Endothelial cell of umbilical vein (primary cell): ENCODE measurements around the gene VIPR2. TPM values are rescaled to one million over a fixed set of nuclear protein-coding genes. Genes with fewer than 3 reads are reported as not detected.

Experiments used
- BruUV-seq: library from RNA; stranded (reverse); fragments of 400-500 nt; replicated peaks from 2 replicates; lab custom pipeline; 2021; lab: Mats Ljungman, UMichigan
- CTCF ChIA-PET: fragments of 300-600, 350-600 bp; sonication (Branson Sonifier 250); formaldehyde crosslinking; loops from one replicate; lab custom pipeline; 2021; ENCODE audit warnings: antibody characterized with exemption, inconsistent platforms; lab: Charles Lee
- POLR2A ChIA-PET: fragments of 300-600, 350-600 bp; sonication (Branson Sonifier 250); formaldehyde crosslinking; loops from one replicate; lab custom pipeline; 2021; ENCODE audit warnings: antibody characterized with exemption, inconsistent platforms; lab: Charles Lee
- DNase-seq: peaks from one replicate; pipeline ENCODE4 v3.0.0-alpha.2; 2011; ENCODE audit warnings: low read depth, low spot score
- FAIRE-seq: peaks from 2 replicates; lab custom pipeline; 2011; peaks lifted over from hg19 to GRCh38; lab: Jason Lieb, UNC
- H2AFZ ChIP-seq: 2 replicates; pipeline ENCODE4 v1.6.0; 2012; ENCODE audit warnings: low read depth, low read length, control low read depth, inconsistent platforms
- H3K27ac ChIP-seq: 2 replicates; pipeline ENCODE4 v1.5.1; 2011; ENCODE audit warnings: low read depth, mild to moderate bottlenecking, control low read depth, low read length, moderate library complexity; ENCODE audit not compliant: insufficient read depth
- H3K27me3 ChIP-seq, 2 experiments: 2 replicates each; pipeline versions ENCODE4 v1.6.0 to v1.6.1; 2011; ENCODE audit warnings: low read length in 2 of 2, mixed read lengths in 1 of 2; ENCODE audit not compliant: control insufficient read depth in 2 of 2, insufficient read depth in 2 of 2
- H3K36me3 ChIP-seq, 2 experiments: 2 replicates in 1 of 2; 3 replicates in 1 of 2; pipeline ENCODE4 v1.5.1; 2011; ENCODE audit warnings: low read length in 2 of 2, mild to moderate bottlenecking in 1 of 2, moderate library complexity in 1 of 2; ENCODE audit not compliant: control insufficient read depth in 2 of 2, insufficient read depth in 2 of 2; ENCODE audit errors: extremely low read depth in 1 of 2
- H3K4me1 ChIP-seq: 3 replicates; pipeline ENCODE4 v1.5.1; 2011; ENCODE audit warnings: mild to moderate bottlenecking, low read length; ENCODE audit not compliant: control insufficient read depth, insufficient read depth; ENCODE audit errors: extremely low read depth
- H3K4me2 ChIP-seq: 2 replicates; pipeline ENCODE4 v1.6.1; 2011; ENCODE audit warnings: low read length, control low read depth, mixed read lengths; ENCODE audit not compliant: insufficient read depth
- H3K4me3 ChIP-seq, 3 experiments: fragments of 200-600 bp in 1 of 3; sonication (generic), shearing (Covaris generic) in 1 of 3; replicated peaks in 1 of 3; 2 replicates each; pipeline ENCODE4 v1.5.1; 2011 to 2016; ENCODE audit warnings: control low read depth in 3 of 3, low read length in 3 of 3, mild to moderate bottlenecking in 2 of 3, inconsistent platforms in 1 of 3, low read depth in 1 of 3, moderate library complexity in 1 of 3; ENCODE audit not compliant: insufficient read depth in 1 of 3
- H3K79me2 ChIP-seq: 2 replicates; pipeline ENCODE4 v1.6.0; 2012; ENCODE audit warnings: low read length, inconsistent platforms; ENCODE audit not compliant: control insufficient read depth, insufficient read depth
- H3K9ac ChIP-seq: replicated peaks from 2 replicates; pipeline ENCODE3; 2011; ENCODE audit warnings: low read length, control low read depth; ENCODE audit not compliant: insufficient read depth; ENCODE audit errors: extremely low read depth
- H3K9me1 ChIP-seq: replicated peaks from 3 replicates; pipeline ENCODE4 v1.6.0; 2011; ENCODE audit warnings: mild to moderate bottlenecking, low read length; ENCODE audit not compliant: control insufficient read depth, insufficient read depth; ENCODE audit errors: extremely low read depth
- H3K9me3 ChIP-seq: replicated peaks from 2 replicates; pipeline ENCODE4 v1.5.1; 2012; ENCODE audit warnings: low read length, inconsistent platforms; ENCODE audit not compliant: control insufficient read depth, insufficient read depth
- H4K20me1 ChIP-seq: replicated peaks from 2 replicates; pipeline ENCODE3; 2011; ENCODE audit warnings: mild to moderate bottlenecking, low read length; ENCODE audit not compliant: control insufficient read depth, insufficient read depth; ENCODE audit errors: extremely low read depth
- EZH2 ChIP-seq: IDR thresholded peaks from 2 replicates; pipeline ENCODE4 v1.6.1; 2012; ENCODE audit warnings: borderline replicate concordance, low read depth, mild to moderate bottlenecking, moderate library complexity, low read length, inconsistent platforms; ENCODE audit not compliant: severe bottlenecking
- FOS ChIP-seq: IDR thresholded peaks from 2 replicates; pipeline ENCODE4 v1.6.1; 2011; ENCODE audit warnings: mild to moderate bottlenecking, low read length, moderate library complexity, borderline replicate concordance; ENCODE audit not compliant: insufficient read depth
- GATA2 ChIP-seq: IDR thresholded peaks from 2 replicates; pipeline ENCODE4 v1.7.0; 2011; ENCODE audit warnings: low read depth, mild to moderate bottlenecking, moderate library complexity, mixed read lengths, low read length; ENCODE audit not compliant: insufficient read length, insufficient read depth
- JUN ChIP-seq: IDR thresholded peaks from 2 replicates; pipeline ENCODE4 v1.6.1; 2011; ENCODE audit warnings: borderline replicate concordance, low read depth; ENCODE audit not compliant: insufficient read length, insufficient read depth
- MYC ChIP-seq: IDR thresholded peaks from one replicate; pipeline ENCODE4 v1.6.1; 2011; ENCODE audit warnings: mild to moderate bottlenecking, low read depth, low read length
- POLR2A ChIP-seq: IDR thresholded peaks from 2 replicates; pipeline ENCODE4 v1.6.1; 2012; ENCODE audit warnings: low read depth, mild to moderate bottlenecking, control low read depth, low read length
- POLR2AphosphoS5 ChIP-seq: IDR thresholded peaks from 2 replicates; pipeline ENCODE4 v1.6.1; 2012; ENCODE audit warnings: low read depth, mild to moderate bottlenecking, control low read depth, low read length, moderate library complexity; ENCODE audit not compliant: insufficient read depth
- dilution Hi-C: fragments of 300-500 bp; cut with MboI; formaldehyde crosslinking; loops from one replicate; pipeline ENCODE4 v1.15.0; 2019; ENCODE audit warnings: low sequenced_read_pairs; ENCODE audit not compliant: extremely low pct_ligation_motif_present
- intact Hi-C: fragments of 100-400 bp; cut with micrococcal nuclease; formaldehyde crosslinking; loops from one replicate; pipeline ENCODE4 v1.10.0; 2022
- polyA plus RNA-seq, 4 experiments: library from polyadenylated mRNA; depleted of rRNA in 3 of 4; stranded (reverse) in 3 of 4; unstranded in 1 of 4; fragments of >200 nt; gene quantifications; 2 replicates each; pipeline versions ENCODE4 v1.2.1 to v1.2.3, GENCODE V29; 2011 to 2012; ENCODE audit warnings: missing spikeins in 1 of 4
- total RNA-seq: library from RNA; stranded (reverse); gene quantifications from 2 replicates; pipeline ENCODE4 v1.2.3, GENCODE V29; 2021
- TF ChIP-seq, protein P1 (sequence below): IDR thresholded peaks from 2 replicates; pipeline ENCODE4 v1.6.1; 2011; ENCODE audit not compliant: insufficient read depth, insufficient read length
- TF ChIP-seq, protein P2 (sequence below), 2 donors: IDR thresholded peaks; 1 replicate in 1 of 2; 2 replicates in 1 of 2; pipeline ENCODE4 v1.5.1; 2011; ENCODE audit warnings: low read length in 2 of 2, mild to moderate bottlenecking in 2 of 2, moderate library complexity in 2 of 2, control low read depth in 1 of 2, inconsistent platforms in 1 of 2, low read depth in 1 of 2; ENCODE audit not compliant: insufficient read depth in 1 of 2; ENCODE audit errors: extremely low read depth in 1 of 2

VIPR2 gene
- total and polyA plus RNA-seq, 2 donors (not counting 3 experiments of a cell fraction or from before 2014, with no cell fraction given): not detected

DNA sequence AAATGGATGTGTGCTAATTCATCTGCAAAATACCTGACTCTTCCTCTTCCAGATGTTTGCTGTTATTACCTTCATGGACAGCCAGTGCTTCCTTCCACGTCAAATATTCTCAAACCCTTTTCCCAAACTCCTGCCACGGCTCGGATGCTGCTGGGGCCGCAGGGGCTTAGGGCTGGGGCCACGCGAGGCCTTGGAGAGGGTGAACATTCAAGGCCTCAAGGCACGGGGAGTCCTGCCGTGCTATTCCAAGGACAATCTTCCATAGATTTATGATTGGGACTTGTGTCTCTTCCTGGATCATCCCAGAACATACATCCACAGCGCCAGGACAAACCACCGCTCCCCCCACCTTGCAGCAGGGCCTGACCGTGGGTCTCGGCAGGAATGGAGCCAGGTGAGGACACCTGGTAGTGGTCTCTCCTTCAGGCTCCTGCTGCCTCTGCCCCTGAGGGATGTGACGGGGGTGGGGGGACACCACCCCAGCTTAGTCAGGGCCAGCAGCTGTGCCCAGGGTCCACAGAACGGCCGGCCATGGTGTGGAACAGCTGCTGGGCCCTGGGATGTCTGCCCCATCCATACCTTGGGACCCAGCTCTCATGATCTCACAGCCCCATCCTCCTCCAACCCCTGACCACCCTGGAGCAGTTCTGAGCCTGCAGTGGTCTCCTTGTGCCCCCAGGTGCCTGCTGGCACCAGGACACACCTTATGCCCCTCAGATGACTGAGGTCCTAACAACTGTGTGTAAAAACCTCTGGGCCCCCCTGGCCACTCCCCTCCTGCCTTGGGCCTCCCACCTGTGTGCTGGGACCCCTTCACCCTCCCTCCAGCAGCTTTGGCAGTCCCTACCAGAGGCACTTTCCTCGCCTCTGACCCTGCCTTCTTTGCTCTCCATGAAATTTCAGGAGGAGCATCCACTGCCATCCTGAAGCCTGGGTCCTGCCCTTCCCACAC is 16.7 kb downstream of the VIPR2 start:
- no peak overlapping the region for H3K4me2 ChIP-seq
- CTCF ChIA-PET: no interaction called here

More for the DNA sequence above, 16.7 kb downstream of the VIPR2 start:
- intact Hi-C loops (no loop called here), dilution Hi-C loops (no loop called here)
- no peak overlapping the region for H3K9ac ChIP-seq
- FAIRE-seq (no peak), DNase-seq (no peak)
- H3K9me1 ChIP-seq: no peaks in the 10 kb centered on the region
- POLR2A ChIA-PET: no interaction called here
- TF ChIP-seq, protein P1, sequence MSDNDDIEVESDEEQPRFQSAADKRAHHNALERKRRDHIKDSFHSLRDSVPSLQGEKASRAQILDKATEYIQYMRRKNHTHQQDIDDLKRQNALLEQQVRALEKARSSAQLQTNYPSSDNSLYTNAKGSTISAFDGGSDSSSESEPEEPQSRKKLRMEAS: no peak
- TF ChIP-seq FOS: no peak
- no peak for TF ChIP-seq EZH2
- TF ChIP-seq JUN: no peak
- TF ChIP-seq, protein P2, sequence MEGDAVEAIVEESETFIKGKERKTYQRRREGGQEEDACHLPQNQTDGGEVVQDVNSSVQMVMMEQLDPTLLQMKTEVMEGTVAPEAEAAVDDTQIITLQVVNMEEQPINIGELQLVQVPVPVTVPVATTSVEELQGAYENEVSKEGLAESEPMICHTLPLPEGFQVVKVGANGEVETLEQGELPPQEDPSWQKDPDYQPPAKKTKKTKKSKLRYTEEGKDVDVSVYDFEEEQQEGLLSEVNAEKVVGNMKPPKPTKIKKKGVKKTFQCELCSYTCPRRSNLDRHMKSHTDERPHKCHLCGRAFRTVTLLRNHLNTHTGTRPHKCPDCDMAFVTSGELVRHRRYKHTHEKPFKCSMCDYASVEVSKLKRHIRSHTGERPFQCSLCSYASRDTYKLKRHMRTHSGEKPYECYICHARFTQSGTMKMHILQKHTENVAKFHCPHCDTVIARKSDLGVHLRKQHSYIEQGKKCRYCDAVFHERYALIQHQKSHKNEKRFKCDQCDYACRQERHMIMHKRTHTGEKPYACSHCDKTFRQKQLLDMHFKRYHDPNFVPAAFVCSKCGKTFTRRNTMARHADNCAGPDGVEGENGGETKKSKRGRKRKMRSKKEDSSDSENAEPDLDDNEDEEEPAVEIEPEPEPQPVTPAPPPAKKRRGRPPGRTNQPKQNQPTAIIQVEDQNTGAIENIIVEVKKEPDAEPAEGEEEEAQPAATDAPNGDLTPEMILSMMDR (IDR thresholded peaks at IDR 0.05; ENCODE audit: extremely low read depth in 1 of 2, insufficient read depth in 1 of 2, low read depth in 1 of 2, low read length in 2 of 2): no peak
- TF ChIP-seq POLR2A: no peak
- TF ChIP-seq MYC: no peak
- no peak for TF ChIP-seq POLR2AphosphoS5
- no peak for TF ChIP-seq GATA2
- H3K27ac ChIP-seq: no peak overlapping the region
- BruUV-seq: no TSS peak
- no peaks in the 10 kb centered on the region for H4K20me1 ChIP-seq
- H2AFZ ChIP-seq: no peak overlapping the region
- no peaks in the 10 kb centered on the region for H3K36me3 ChIP-seq
- no peaks in the 10 kb centered on the region for H3K9me3 ChIP-seq
- no peaks in the 10 kb centered on the region for H3K27me3 ChIP-seq
- no peak overlapping the region for H3K4me3 ChIP-seq
- no peaks in the 10 kb centered on the region for H3K4me1 ChIP-seq
- H3K79me2 ChIP-seq: no peaks in the 10 kb centered on the region
